HG03159 (cell line): ENCODE measurements around the gene ARHGAP22.

Source experiments
- ATAC-seq: cut with Tn5 transposase; IDR thresholded peaks from one replicate; pipeline ENCODE4 v1.9.1; 2021; ENCODE audit warnings: mild to moderate bottlenecking, moderate library complexity; ENCODE audit not compliant: unreplicated experiment

ARHGAP22 gene

GRCh38 chr10:48517911-48518811 lies 86.7 kb downstream of the ARHGAP22 start:
- no peak for ATAC-seq

- no peak for ATAC-seq
Observed at GRCh38 chr10:48517482-48517881, 87.4 kb downstream of the ARHGAP22 start.

GRCh38 chr10:48516911-48517310 lies 88.0 kb downstream of the ARHGAP22 start:
- ATAC-seq = no peak

GRCh38 chr10:48514916-48515315 lies 90.0 kb downstream of the ARHGAP22 start:
- no peak for ATAC-seq

- ATAC-seq = no peak
Observed at GRCh38 chr10:48514255-48514654, 90.6 kb downstream of the ARHGAP22 start.

- ATAC-seq = no peak
Observed at GRCh38 chr10:48512861-48513260, 92.0 kb downstream of the ARHGAP22 start.

GRCh38 chr10:48511875-48512231 lies 93.0 kb downstream of the ARHGAP22 start:
- ATAC-seq = no peak

- ATAC-seq = no peak
Observed at GRCh38 chr10:48511066-48511874, 93.6 kb downstream of the ARHGAP22 start.

- ATAC-seq = no peak
Observed at GRCh38 chr10:48509974-48510692, 94.7 kb downstream of the ARHGAP22 start.

GRCh38 chr10:48508791-48509772 lies 95.8 kb downstream of the ARHGAP22 start:
- ATAC-seq = no peak

GRCh38 chr10:48507933-48508790 lies 96.7 kb downstream of the ARHGAP22 start:
- no peak for ATAC-seq

GRCh38 chr10:48507494-48507893 lies 97.4 kb downstream of the ARHGAP22 start:
- no peak for ATAC-seq

- ATAC-seq = no peak
Observed at GRCh38 chr10:48506147-48506917, 98.5 kb downstream of the ARHGAP22 start.

GRCh38 chr10:48505394-48506112 lies 99.3 kb downstream of the ARHGAP22 start:
- no peak for ATAC-seq

GRCh38 chr10:48504141-48504885 lies 100.6 kb downstream of the ARHGAP22 start:
- ATAC-seq = no peak

GRCh38 chr10:48503293-48503911 lies 101.5 kb downstream of the ARHGAP22 start:
- no peak for ATAC-seq

GRCh38 chr10:48502791-48503190 lies 102.1 kb downstream of the ARHGAP22 start:
- ATAC-seq = no peak
